Aorta (tissue), 5 donors: ENCODE data around the gene PPP6R3. TPM values are rescaled to one million over a fixed set of nuclear protein-coding genes. Genes with fewer than 3 reads are reported as not detected.
A peak's percentile ranks its signal among the peaks of the same experiment; 100 is the strongest.

Source experiments
- ATAC-seq: fragments of 200-7000 bp; cut with Tn5 transposase; one replicate; pipeline ENCODE4 v1.9.1; 2022; ENCODE audit warnings: moderate library complexity; ENCODE audit not compliant: low FRiP score
- DNase-seq, 2 donors: peaks; one replicate each; pipeline ENCODE4 v3.0.0-alpha.2; 2020
- H3K27ac ChIP-seq, 2 donors: one replicate each; pipeline ENCODE4 v1.5.1; 2013; ENCODE audit warnings: low read length in 2 of 2, mild to moderate bottlenecking in 2 of 2, moderate library complexity in 2 of 2, control low read depth in 1 of 2, inconsistent platforms in 1 of 2, low read depth in 1 of 2
- H3K27me3 ChIP-seq, 2 donors: one replicate each; pipeline ENCODE4 v1.6.1; 2013; ENCODE audit warnings: control low read depth in 1 of 2, low read length in 1 of 2, mild to moderate bottlenecking in 1 of 2, moderate library complexity in 1 of 2; ENCODE audit not compliant: insufficient read depth in 2 of 2, control insufficient read depth in 1 of 2
- H3K36me3 ChIP-seq, 2 donors: one replicate each; pipeline ENCODE4 v1.6.1; 2013; ENCODE audit warnings: control low read depth in 1 of 2, low read length in 1 of 2, mild to moderate bottlenecking in 1 of 2; ENCODE audit not compliant: insufficient read depth in 2 of 2, control insufficient read depth in 1 of 2
- H3K4me1 ChIP-seq, 2 donors: one replicate each; pipeline ENCODE4 v1.6.1; 2013; ENCODE audit warnings: low read length in 2 of 2, control low read depth in 1 of 2, mild to moderate bottlenecking in 1 of 2, moderate library complexity in 1 of 2; ENCODE audit not compliant: insufficient read depth in 2 of 2, control insufficient read depth in 1 of 2
- H3K4me3 ChIP-seq, 2 donors: one replicate each; pipeline ENCODE4 v1.5.1; 2013; ENCODE audit warnings: low read length in 2 of 2, control low read depth in 1 of 2, mild to moderate bottlenecking in 1 of 2
- H3K9me3 ChIP-seq: one replicate; pipeline ENCODE4 v1.6.1; 2013; ENCODE audit warnings: mild to moderate bottlenecking, low read length; ENCODE audit not compliant: control insufficient read depth
- WGBS, 2 donors: extraction: QIAGEN DNeasy Blood & Tissue Kit; methylation state at CpG; one replicate each; pipeline ENCODE4 v1.1.7; 2013; 5-methylcytosine and 5-hydroxymethylcytosine counted together
- intact Hi-C, 2 donors: fragments of 100-400 bp; cut with DNase I; formaldehyde crosslinking; loops; one replicate each; pipeline versions ENCODE4 v1.14.2 to v1.15.0; 2022
- polyA plus RNA-seq, 2 donors: library from polyadenylated mRNA; stranded (reverse); fragments of 200-250 nt; gene quantifications; one replicate each; pipeline ENCODE4 v1.2.3, GENCODE V29; 2013
- total RNA-seq, 2 donors: library from RNA; stranded (reverse); fragmentation: NEBNext Ultra II Directional; extraction: Animal tissue kit (Norgen Biotek cat#: 25700); gene quantifications; one replicate each; pipeline ENCODE4 v1.2.1, GENCODE V29; 2021
- donor health status: healthy with polysubstance abuse.
- donor health status: Bipolar disorder and iron deficiency.
- donor health status: DM: no; HTN: no; CAD: no.
- donor health status: DM: no; HTN: no; CAD: no.
- donor health status: DM: yes; HTN: yes; CAD: no.

PPP6R3 gene
- total and polyA plus RNA-seq, 4 donors: 18.8 to 109 (median 65.4) TPM

- H3K9me3 ChIP-seq: no peaks in the 10 kb centered on the region
- WGBS, 2 donors: 5 to 7% methylated on average over 8 of the region's 8 CpGs
- peaks cover 2 to 18% of the 10 kb centered on the region in 2 donors for H3K4me1 ChIP-seq
- intact Hi-C loops: no loop called here
- peak overlapping the region in 1 of 2 donors; percentile 41 for H3K27ac ChIP-seq
- ATAC-seq: peak; percentile 68
- no peak overlapping the region for H3K4me3 ChIP-seq
- no peaks in the 10 kb centered on the region for H3K27me3 ChIP-seq
- H3K36me3 ChIP-seq: peaks cover 0 to 5% of the 10 kb centered on the region in 2 donors
- DNase-seq: no peak
Observed at GRCh38 chr11:68582416-68583040, 122.0 kb downstream of the PPP6R3 start.

- no peak overlapping the region for H3K4me3 ChIP-seq
- H3K27me3 ChIP-seq: no peaks in the 10 kb centered on the region
- H3K36me3 ChIP-seq: peaks cover 0 to 5% of the 10 kb centered on the region in 2 donors
- DNase-seq (no peak), ATAC-seq (no peak)
- intact Hi-C loops: no loop called here
- 6 to 8% methylated on average over 2 of the region's 2 CpGs for WGBS, 2 donors
- H3K27ac ChIP-seq: no peak overlapping the region
- peaks cover 2 to 18% of the 10 kb centered on the region in 2 donors for H3K4me1 ChIP-seq
- H3K9me3 ChIP-seq: no peaks in the 10 kb centered on the region
Observed at GRCh38 chr11:68583041-68583446, 122.5 kb downstream of the PPP6R3 start.

DNA sequence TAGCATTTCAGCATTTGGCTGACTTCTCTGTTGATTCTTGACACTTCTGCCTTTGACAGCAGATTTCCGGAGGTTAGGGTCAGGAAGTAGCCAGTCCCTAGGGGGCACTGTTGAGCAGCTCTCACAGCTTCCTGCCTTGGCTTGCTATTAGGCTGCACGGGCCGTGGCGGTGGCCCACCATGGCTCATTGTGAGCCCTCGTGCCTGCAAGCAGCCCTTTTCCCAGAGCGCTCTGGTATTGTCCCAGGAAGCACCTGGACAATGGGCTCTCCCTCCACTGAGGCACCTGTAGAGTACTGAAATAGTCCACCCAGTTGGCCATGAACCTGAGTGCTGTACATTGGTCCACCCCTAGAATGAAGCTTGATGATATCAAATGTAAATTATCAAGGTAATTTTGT is 123.5 kb downstream of the PPP6R3 start:
- 63 to 69% methylated on average over 6 of the region's 6 CpGs for WGBS, 2 donors
- Histone ChIP-seq H3K9me3 (no peaks in the 10 kb centered on the region), H3K4me3 (no peak overlapping the region), H3K36me3 (peaks cover 0 to 5% of the 10 kb centered on the region in 2 donors), H3K27me3 (no peaks in the 10 kb centered on the region), H3K27ac (no peak overlapping the region), H3K4me1 (peaks cover 2 to 18% of the 10 kb centered on the region in 2 donors)
- ATAC-seq (peak; percentile 64), DNase-seq (no peak)
- intact Hi-C loops: no loop called here

- Histone ChIP-seq H3K27me3 (no peaks in the 10 kb centered on the region), H3K4me3 (no peak overlapping the region), H3K36me3 (peaks cover 0 to 2% of the 10 kb centered on the region in 2 donors), H3K27ac (no peak overlapping the region), H3K9me3 (no peaks in the 10 kb centered on the region), H3K4me1 (peaks cover 2 to 18% of the 10 kb centered on the region in 2 donors)
- intact Hi-C loops: no loop called here
- 81 to 82% methylated on average over 6 of the region's 6 CpGs for WGBS, 2 donors
- DNase-seq (no peak), ATAC-seq (no peak)
Observed at GRCh38 chr11:68584991-68585524, 124.5 kb downstream of the PPP6R3 start.

GRCh38 chr11:68589547-68590216 is 129.1 kb downstream of the PPP6R3 start:
- ATAC-seq (no peak), DNase-seq (no peak)
- Histone ChIP-seq H3K9me3 (no peaks in the 10 kb centered on the region), H3K27ac (no peak overlapping the region), H3K4me1 (no peaks in the 10 kb centered on the region), H3K4me3 (no peak overlapping the region), H3K27me3 (no peaks in the 10 kb centered on the region), H3K36me3 (peaks cover 3 to 11% of the 10 kb centered on the region in 2 donors)
- 88 to 91% methylated on average over 7 of the region's 7 CpGs for WGBS, 2 donors
- intact Hi-C loops: no loop called here

- H3K9me3 ChIP-seq: no peaks in the 10 kb centered on the region
- DNase-seq (no peak), ATAC-seq (no peak)
- intact Hi-C loops: no loop called here
- WGBS, 2 donors: 94 to 95% methylated on average over 5 of the region's 5 CpGs
- no peak overlapping the region for H3K4me3 ChIP-seq
- no peaks in the 10 kb centered on the region for H3K4me1 ChIP-seq
- no peak overlapping the region for H3K27ac ChIP-seq
- H3K36me3 ChIP-seq: peaks cover 3 to 15% of the 10 kb centered on the region in 2 donors
- H3K27me3 ChIP-seq: no peaks in the 10 kb centered on the region
Observed at GRCh38 chr11:68591719-68592118, 131.2 kb downstream of the PPP6R3 start.

GRCh38 chr11:68593441-68593840 is 132.9 kb downstream of the PPP6R3 start:
- intact Hi-C loops: no loop called here
- Histone ChIP-seq H3K27me3 (no peaks in the 10 kb centered on the region), H3K36me3 (peaks cover 3 to 20% of the 10 kb centered on the region in 2 donors), H3K27ac (no peak overlapping the region), H3K4me3 (no peak overlapping the region), H3K9me3 (no peaks in the 10 kb centered on the region), H3K4me1 (no peaks in the 10 kb centered on the region)
- 57 to 73% methylated on average over 2 of the region's 2 CpGs for WGBS, 2 donors
- DNase-seq (no peak), ATAC-seq (no peak)

DNA sequence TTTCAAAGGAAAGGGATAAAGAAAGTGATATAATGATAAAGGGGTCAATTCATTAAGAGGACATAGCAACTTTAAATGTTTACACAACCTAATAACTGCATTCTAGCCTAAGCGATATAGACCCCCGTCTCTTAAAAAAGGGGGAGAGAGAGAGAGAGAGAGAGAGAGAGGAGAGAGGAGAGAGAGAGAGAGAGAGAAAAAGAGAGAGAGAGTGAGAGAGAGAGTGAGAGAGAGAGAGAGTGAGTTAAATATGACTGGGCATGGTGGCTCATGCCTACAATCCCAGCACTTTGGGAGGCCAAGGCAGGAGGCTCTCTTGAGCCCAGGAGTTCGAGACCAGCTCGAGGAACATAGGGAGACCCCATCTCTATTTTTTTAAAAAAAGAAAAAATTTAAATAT is 133.6 kb downstream of the PPP6R3 start:
- no peaks in the 10 kb centered on the region for H3K27me3 ChIP-seq
- WGBS, 2 donors: 94 to 95% methylated on average over 4 of the region's 4 CpGs
- H3K36me3 ChIP-seq: peaks cover 3 to 21% of the 10 kb centered on the region in 2 donors
- H3K4me3 ChIP-seq: no peak overlapping the region
- no peaks in the 10 kb centered on the region for H3K4me1 ChIP-seq
- ATAC-seq (no peak), DNase-seq (no peak)
- H3K9me3 ChIP-seq: no peaks in the 10 kb centered on the region
- intact Hi-C loops: no loop called here
- H3K27ac ChIP-seq: no peak overlapping the region

DNA sequence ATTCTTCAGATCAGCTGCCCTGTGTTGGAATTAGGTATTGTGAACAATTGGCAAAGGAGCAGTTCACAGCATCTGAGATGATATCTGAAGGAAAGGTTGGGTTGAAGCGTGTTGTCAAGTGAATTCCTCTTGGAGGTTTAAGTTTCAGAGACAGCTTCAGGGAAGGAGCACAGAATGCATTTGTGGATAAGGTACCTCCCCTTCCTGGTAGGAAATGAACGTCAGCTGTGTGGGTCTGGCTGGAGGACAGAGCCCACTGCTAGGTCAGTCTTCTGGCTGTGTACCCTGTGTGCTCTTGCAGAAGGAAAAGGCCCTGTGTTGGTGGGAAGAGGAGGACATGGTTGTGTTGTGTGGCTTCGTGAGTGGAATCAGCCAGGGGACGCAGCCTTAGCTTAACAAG is 135.7 kb downstream of the PPP6R3 start:
- 82 to 88% methylated on average over 4 of the region's 4 CpGs for WGBS, 2 donors
- Histone ChIP-seq H3K4me1 (no peaks in the 10 kb centered on the region), H3K27ac (no peak overlapping the region), H3K9me3 (no peaks in the 10 kb centered on the region), H3K27me3 (no peaks in the 10 kb centered on the region), H3K36me3 (peaks cover 9 to 17% of the 10 kb centered on the region in 2 donors), H3K4me3 (no peak overlapping the region)
- DNase-seq (no peak), ATAC-seq (no peak)
- intact Hi-C loops: no loop called here
